ENCODE measurements around the gene MED19.

Gene MED19

DNA sequence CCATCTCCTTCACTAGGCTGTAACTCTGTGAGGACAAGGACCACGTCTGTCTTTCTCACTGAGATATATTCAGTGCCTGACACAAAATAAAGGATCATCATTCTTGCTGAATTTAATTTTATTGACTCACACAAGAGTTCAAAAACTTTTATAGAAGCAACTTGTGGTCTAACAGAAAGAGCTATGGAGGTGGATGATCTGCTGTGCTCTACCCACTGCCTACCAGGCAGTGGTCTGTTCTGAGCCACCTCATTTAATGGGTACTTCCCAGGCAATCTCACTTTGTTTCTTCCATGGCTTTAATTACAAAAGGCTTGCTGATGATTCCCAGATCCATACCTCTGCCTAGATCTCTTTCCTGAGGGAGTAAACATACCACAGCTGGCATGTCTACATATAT is 34.9 kb upstream of the MED19 start:
- Histone ChIP-seq H3K27ac (ENCODE audit: low read depth, low read length) (no peak overlapping the region), H3K56ac (ENCODE audit: low read length) (no peak overlapping the region), H3K27me3 (ENCODE audit: insufficient read depth, low read length, poor library complexity) (no peaks in the 10 kb centered on the region), H3K79me1 (ENCODE audit: low read length) (peaks cover 8% of the 10 kb centered on the region), H3K79me2 (ENCODE audit: control insufficient read depth, insufficient read depth, low read length) (peaks cover 9% of the 10 kb centered on the region), H4K8ac (ENCODE audit: low read depth, low read length) (no peak overlapping the region), H2BK5ac (ENCODE audit: low read length) (no peak overlapping the region), H3K36me3 (ENCODE audit: control insufficient read depth, insufficient read depth, low read length) (peaks cover 7% of the 10 kb centered on the region), H2BK15ac (replicated peaks; ENCODE audit: low read depth) (no peak overlapping the region), H3K4ac (ENCODE audit: low read depth, low read length) (no peak overlapping the region), H2BK120ac (ENCODE audit: low read depth, low read length) (no peak overlapping the region), H3K4me2 (ENCODE audit: low read length) (no peak overlapping the region), H3K9ac (ENCODE audit: low read length) (no peak overlapping the region), H2AK5ac (ENCODE audit: low read length) (no peak overlapping the region), H3K23ac (ENCODE audit: low read length) (no peak overlapping the region), H3K4me3 (ENCODE audit: low read length) (no peak overlapping the region), H4K5ac (ENCODE audit: low read length) (no peak overlapping the region), H3K18ac (ENCODE audit: low read length) (no peak overlapping the region), H3K4me1 (ENCODE audit: control insufficient read depth, low read depth, low read length) (peaks cover 5% of the 10 kb centered on the region)
- no CpG with 5 or more reads among the region's 1 CpG for whole genome bisulfite sequencing (ENCODE audit: extremely low coverage, insufficient coverage, low lambda C conversion rate)
- DNase-seq: no peak

GRCh38 chr11:57745206-57745605 is 33.2 kb upstream of the MED19 start:
- Histone ChIP-seq H4K5ac (ENCODE audit: low read length) (no peak overlapping the region), H2BK5ac (ENCODE audit: low read length) (no peak overlapping the region), H3K9ac (ENCODE audit: low read length) (no peak overlapping the region), H3K79me2 (ENCODE audit: control insufficient read depth, insufficient read depth, low read length) (peaks cover 13% of the 10 kb centered on the region), H3K18ac (ENCODE audit: low read length) (no peak overlapping the region), H3K4me1 (ENCODE audit: control insufficient read depth, low read depth, low read length) (peaks cover 4% of the 10 kb centered on the region), H3K4me2 (ENCODE audit: low read length) (no peak overlapping the region), H2BK15ac (replicated peaks; ENCODE audit: low read depth) (no peak overlapping the region), H3K36me3 (ENCODE audit: control insufficient read depth, insufficient read depth, low read length) (peaks cover 7% of the 10 kb centered on the region), H3K56ac (ENCODE audit: low read length) (no peak overlapping the region), H4K8ac (ENCODE audit: low read depth, low read length) (no peak overlapping the region), H3K23ac (ENCODE audit: low read length) (no peak overlapping the region), H2BK120ac (ENCODE audit: low read depth, low read length) (no peak overlapping the region), H3K27me3 (ENCODE audit: insufficient read depth, low read length, poor library complexity) (no peaks in the 10 kb centered on the region), H2AK5ac (ENCODE audit: low read length) (no peak overlapping the region), H3K4ac (ENCODE audit: low read depth, low read length) (no peak overlapping the region), H3K79me1 (ENCODE audit: low read length) (peaks cover 10% of the 10 kb centered on the region), H3K27ac (ENCODE audit: low read depth, low read length) (no peak overlapping the region), H3K4me3 (ENCODE audit: low read length) (no peak overlapping the region)
- no CpG with 5 or more reads among the region's 5 CpGs for WGBS (ENCODE audit: extremely low coverage, insufficient coverage, low lambda C conversion rate)
- no peak for DNase-seq

DNA sequence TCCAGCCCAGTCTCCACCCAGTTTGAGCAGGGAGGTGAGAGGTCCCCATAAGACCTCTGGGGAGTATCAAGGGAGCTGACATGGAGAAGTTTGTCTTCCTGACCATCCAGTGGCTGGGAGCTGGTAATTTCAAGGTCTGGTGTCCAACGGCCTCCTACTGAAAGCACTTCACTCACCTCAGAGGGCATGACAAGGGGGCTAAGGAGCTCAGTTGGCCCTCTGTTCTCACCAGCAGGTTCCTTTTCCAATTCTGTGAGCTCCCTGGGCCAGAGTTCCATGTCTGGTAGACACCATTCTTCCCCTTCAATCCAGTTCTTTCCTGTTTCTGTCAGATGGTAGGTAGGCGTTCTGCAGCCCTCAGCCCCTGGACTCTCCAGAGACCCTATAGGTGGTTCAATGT is 32.3 kb upstream of the MED19 start:
- H3K27me3 ChIP-seq (ENCODE audit: insufficient read depth, low read length, poor library complexity): no peaks in the 10 kb centered on the region
- no peak overlapping the region for H4K8ac ChIP-seq (ENCODE audit: low read depth, low read length)
- no peak overlapping the region for H3K9ac ChIP-seq (ENCODE audit: low read length)
- no peak overlapping the region for H2BK15ac ChIP-seq (replicated peaks; ENCODE audit: low read depth)
- H2BK5ac ChIP-seq (ENCODE audit: low read length): no peak overlapping the region
- H3K36me3 ChIP-seq (ENCODE audit: control insufficient read depth, insufficient read depth, low read length): peaks cover 7% of the 10 kb centered on the region
- no peak overlapping the region for H2AK5ac ChIP-seq (ENCODE audit: low read length)
- H3K79me1 ChIP-seq (ENCODE audit: low read length): peaks cover 10% of the 10 kb centered on the region
- no peak overlapping the region for H3K23ac ChIP-seq (ENCODE audit: low read length)
- H2BK120ac ChIP-seq (ENCODE audit: low read depth, low read length): no peak overlapping the region
- no peak overlapping the region for H3K18ac ChIP-seq (ENCODE audit: low read length)
- no peak overlapping the region for H3K4me2 ChIP-seq (ENCODE audit: low read length)
- peaks cover 13% of the 10 kb centered on the region for H3K79me2 ChIP-seq (ENCODE audit: control insufficient read depth, insufficient read depth, low read length)
- H3K4me3 ChIP-seq (ENCODE audit: low read length): no peak overlapping the region
- H3K4ac ChIP-seq (ENCODE audit: low read depth, low read length): no peak overlapping the region
- H3K56ac ChIP-seq (ENCODE audit: low read length): no peak overlapping the region
- WGBS (ENCODE audit: extremely low coverage, insufficient coverage, low lambda C conversion rate): no CpG with 5 or more reads among the region's 2 CpGs
- no peak overlapping the region for H3K27ac ChIP-seq (ENCODE audit: low read depth, low read length)
- peaks cover 4% of the 10 kb centered on the region for H3K4me1 ChIP-seq (ENCODE audit: control insufficient read depth, low read depth, low read length)
- H4K5ac ChIP-seq (ENCODE audit: low read length): no peak overlapping the region
- no peak for DNase-seq

DNA sequence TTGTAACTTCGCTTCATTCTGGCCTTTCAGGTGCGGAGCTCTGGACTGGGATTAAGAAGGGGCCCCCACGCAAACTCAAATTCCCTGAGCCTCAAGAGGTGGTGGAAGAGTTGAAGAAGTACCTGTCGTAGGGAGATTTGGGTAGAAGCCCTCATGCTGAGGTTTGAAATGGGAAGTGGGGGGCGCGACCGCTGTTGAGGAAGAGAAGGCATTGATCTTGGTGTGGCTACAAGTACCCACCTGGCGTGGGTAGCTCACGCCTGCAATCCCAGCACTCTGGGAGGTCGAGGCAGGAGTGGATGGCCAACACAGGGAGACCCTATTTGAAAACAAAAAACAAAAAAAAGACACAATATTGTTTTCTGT is 30.1 kb upstream of the MED19 start:
- Histone ChIP-seq H3K27me3 (ENCODE audit: insufficient read depth, low read length, poor library complexity) (no peaks in the 10 kb centered on the region), H3K36me3 (ENCODE audit: control insufficient read depth, insufficient read depth, low read length) (peaks cover 10% of the 10 kb centered on the region), H3K56ac (ENCODE audit: low read length) (peak overlapping the region; percentile 99), H3K4ac (ENCODE audit: low read depth, low read length) (no peak overlapping the region), H3K4me1 (ENCODE audit: control insufficient read depth, low read depth, low read length) (peaks cover 4% of the 10 kb centered on the region), H3K79me2 (ENCODE audit: control insufficient read depth, insufficient read depth, low read length) (peaks cover 13% of the 10 kb centered on the region), H4K8ac (ENCODE audit: low read depth, low read length) (no peak overlapping the region), H2BK15ac (replicated peaks; ENCODE audit: low read depth) (no peak overlapping the region), H3K18ac (ENCODE audit: low read length) (peak overlapping the region; percentile 65), H3K9ac (ENCODE audit: low read length) (peak overlapping the region; percentile 98), H2AK5ac (ENCODE audit: low read length) (no peak overlapping the region), H3K4me2 (ENCODE audit: low read length) (peak overlapping the region; percentile 85), H3K23ac (ENCODE audit: low read length) (peak overlapping the region; percentile 72), H3K4me3 (ENCODE audit: low read length) (peak overlapping the region; percentile 97), H4K5ac (ENCODE audit: low read length) (no peak overlapping the region), H3K79me1 (ENCODE audit: low read length) (peaks cover 13% of the 10 kb centered on the region), H2BK120ac (ENCODE audit: low read depth, low read length) (no peak overlapping the region), H3K27ac (ENCODE audit: low read depth, low read length) (peak overlapping the region; percentile 7), H2BK5ac (ENCODE audit: low read length) (no peak overlapping the region)
- DNase-seq: no peak
- WGBS (ENCODE audit: extremely low coverage, insufficient coverage, low lambda C conversion rate): no CpG with 5 or more reads among the region's 10 CpGs

DNA sequence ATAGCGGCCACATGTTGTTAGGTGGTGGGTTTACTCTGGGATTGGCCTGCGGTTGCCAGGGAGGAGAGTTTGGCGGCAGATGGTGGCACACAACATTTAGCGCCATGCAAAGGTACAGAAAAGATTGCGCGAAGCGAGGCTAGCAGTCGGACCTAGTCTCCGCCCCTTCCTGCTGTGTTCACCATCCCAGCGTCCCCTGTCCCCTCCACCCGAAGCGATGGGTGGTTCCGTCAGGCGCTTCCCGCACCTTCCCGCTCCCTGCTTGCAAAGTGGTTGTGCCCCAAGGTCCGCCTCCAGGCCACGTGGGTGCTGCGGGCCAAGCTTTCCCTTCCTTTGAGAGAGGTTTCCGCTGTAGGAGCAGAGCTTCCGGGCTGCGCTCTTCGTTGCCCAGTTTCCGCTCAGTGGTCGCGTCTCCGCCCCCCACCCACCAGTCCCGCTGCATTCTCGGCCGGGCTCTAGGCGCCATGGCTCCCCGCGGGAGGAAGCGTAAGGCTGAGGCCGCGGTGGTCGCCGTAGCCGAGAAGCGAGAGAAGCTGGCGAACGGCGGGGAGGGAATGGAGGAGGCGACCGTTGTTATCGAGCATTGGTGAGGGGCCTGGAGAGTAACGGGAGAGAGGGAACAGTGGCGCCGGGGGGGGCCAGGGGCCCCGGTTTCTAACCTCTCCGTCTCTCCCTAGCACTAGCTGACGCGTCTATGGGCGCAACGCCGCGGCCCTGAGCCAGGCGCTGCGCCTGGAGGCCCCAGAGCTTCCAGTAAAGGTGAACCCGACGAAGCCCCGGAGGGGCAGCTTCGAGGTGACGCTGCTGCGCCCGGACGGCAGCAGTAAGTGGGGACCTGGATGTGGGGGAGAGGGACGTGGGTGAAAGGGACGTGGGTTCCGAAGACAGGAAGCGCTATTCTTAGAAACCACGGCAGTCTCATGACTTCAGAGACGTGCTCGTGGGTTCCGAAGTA is 29.4 kb upstream of the MED19 start, which contains the start of gene SELENOH:
Gene SELENOH, plus strand, starts transcription at position 360 of the 955 bp plus-strand sequence. Its CDS starts 105 bp downstream, at position 465.
- no CpG with 5 or more reads among the region's 75 CpGs for WGBS (ENCODE audit: extremely low coverage, insufficient coverage, low lambda C conversion rate)
- peak within 1 kb of the TSS; percentile 65 for H3K18ac ChIP-seq (ENCODE audit: low read length)
- H3K36me3 ChIP-seq (ENCODE audit: control insufficient read depth, insufficient read depth, low read length): peaks cover 10% of the 10 kb centered on the region
- peak within 1 kb of the TSS; percentile 83 for H2AK5ac ChIP-seq (ENCODE audit: low read length)
- H3K56ac ChIP-seq (ENCODE audit: low read length): peak within 1 kb of the TSS; percentile 99
- peak within 1 kb of the TSS; percentile 91 for H3K4me2 ChIP-seq (ENCODE audit: low read length)
- no peaks in the 10 kb centered on the region for H3K27me3 ChIP-seq (ENCODE audit: insufficient read depth, low read length, poor library complexity)
- H3K79me2 ChIP-seq (ENCODE audit: control insufficient read depth, insufficient read depth, low read length): peaks cover 13% of the 10 kb centered on the region
- H4K8ac ChIP-seq (ENCODE audit: low read depth, low read length): peak within 1 kb of the TSS; percentile 2
- no peak within 1 kb of the TSS for H2BK15ac ChIP-seq (replicated peaks; ENCODE audit: low read depth)
- peak within 1 kb of the TSS; percentile 72 for H3K23ac ChIP-seq (ENCODE audit: low read length)
- peak within 1 kb of the TSS; percentile 97 for H3K4me3 ChIP-seq (ENCODE audit: low read length)
- peak; percentile 99 for DNase-seq
- H3K27ac ChIP-seq (ENCODE audit: low read depth, low read length): peak within 1 kb of the TSS; percentile 58
- peak within 1 kb of the TSS; percentile 98 for H3K9ac ChIP-seq (ENCODE audit: low read length)
- peak within 1 kb of the TSS; percentile 55 for H2BK5ac ChIP-seq (ENCODE audit: low read length)
- peaks cover 13% of the 10 kb centered on the region for H3K79me1 ChIP-seq (ENCODE audit: low read length)
- H3K4ac ChIP-seq (ENCODE audit: low read depth, low read length): peak within 1 kb of the TSS; percentile 56
- peak within 1 kb of the TSS; percentile 9 for H2BK120ac ChIP-seq (ENCODE audit: low read depth, low read length)
- H3K4me1 ChIP-seq (ENCODE audit: control insufficient read depth, low read depth, low read length): peaks cover 4% of the 10 kb centered on the region
- H4K5ac ChIP-seq (ENCODE audit: low read length): peak within 1 kb of the TSS; percentile 7
